HG03354 (cell line): ENCODE results near the gene HEY2.
A peak's percentile ranks its signal among the peaks of the same experiment; 100 is the strongest.

Source experiments
- ATAC-seq: cut with Tn5 transposase; IDR thresholded peaks from one replicate; pipeline ENCODE4 v1.9.1; 2021; ENCODE audit warnings: mild to moderate bottlenecking; ENCODE audit not compliant: unreplicated experiment, poor library complexity, severe bottlenecking

HEY2 gene

GRCh38 chr6:125742464-125743120, 6.8 kb upstream of the HEY2 start:
- no peak for ATAC-seq

DNA sequence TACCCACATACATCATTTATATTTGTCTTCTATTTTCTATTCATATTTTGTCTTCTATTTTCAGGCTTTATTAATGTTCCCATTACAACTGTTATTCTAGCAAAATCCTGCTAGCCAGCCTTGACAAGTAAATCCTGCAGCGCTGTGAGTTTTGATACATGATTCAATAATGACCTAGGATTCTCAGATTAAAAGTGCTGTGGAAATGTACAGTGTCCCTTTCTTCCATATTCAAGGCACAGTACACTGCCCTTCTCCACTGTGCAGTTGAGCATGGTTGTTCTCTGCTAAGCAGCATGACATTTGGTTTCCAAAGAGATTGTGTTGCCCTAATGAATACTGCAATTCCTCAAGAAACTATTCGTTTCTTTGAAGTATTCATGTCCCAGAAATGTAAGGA, 5.8 kb upstream of the HEY2 start:
- no peak for ATAC-seq

- no peak for ATAC-seq
Observed at GRCh38 chr6:125745281-125746018, 4.0 kb upstream of the HEY2 start.

GRCh38 chr6:125746019-125746414, 3.4 kb upstream of the HEY2 start:
- no peak for ATAC-seq

DNA sequence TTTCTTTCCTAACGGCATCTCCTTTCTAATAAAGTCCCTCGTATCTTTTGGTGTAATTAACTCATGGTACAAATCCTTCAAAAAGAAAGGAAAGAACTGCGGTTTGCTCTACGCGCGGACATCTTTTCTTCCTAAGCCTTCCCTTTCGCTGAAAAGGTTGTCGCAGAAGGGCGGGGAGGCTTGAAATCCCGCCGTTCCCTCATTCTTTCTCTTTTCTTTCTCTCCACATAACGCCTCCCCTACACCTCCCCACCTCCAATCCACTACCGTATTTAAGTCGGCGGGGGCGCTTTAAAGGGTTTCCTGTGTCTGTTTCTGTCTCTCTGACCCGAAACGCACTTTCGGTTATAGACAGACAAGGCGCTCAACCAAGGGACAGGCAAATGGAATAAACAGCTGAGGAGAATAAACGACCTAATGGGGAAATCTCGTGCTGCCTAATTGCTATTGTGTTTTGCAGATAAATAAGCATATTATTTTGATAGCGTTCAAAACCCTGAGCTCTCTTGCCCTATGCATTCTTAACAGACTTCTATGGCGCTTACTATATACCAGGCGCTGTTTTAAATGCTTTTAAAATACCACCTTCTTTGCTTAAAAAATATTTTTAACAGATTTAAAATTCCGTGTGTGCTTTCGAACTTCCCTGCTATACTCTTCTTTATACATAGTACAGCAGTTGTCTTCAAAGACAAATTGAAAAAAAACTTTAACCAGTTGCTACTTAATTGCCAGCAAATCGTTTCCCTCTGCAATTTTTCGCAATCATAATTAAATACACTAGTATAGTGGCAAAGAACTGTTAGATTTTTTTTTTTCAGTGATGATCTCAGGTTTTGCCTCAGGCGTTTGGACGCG, 2.5 kb upstream of the HEY2 start:
- peak; percentile 60 for ATAC-seq

DNA sequence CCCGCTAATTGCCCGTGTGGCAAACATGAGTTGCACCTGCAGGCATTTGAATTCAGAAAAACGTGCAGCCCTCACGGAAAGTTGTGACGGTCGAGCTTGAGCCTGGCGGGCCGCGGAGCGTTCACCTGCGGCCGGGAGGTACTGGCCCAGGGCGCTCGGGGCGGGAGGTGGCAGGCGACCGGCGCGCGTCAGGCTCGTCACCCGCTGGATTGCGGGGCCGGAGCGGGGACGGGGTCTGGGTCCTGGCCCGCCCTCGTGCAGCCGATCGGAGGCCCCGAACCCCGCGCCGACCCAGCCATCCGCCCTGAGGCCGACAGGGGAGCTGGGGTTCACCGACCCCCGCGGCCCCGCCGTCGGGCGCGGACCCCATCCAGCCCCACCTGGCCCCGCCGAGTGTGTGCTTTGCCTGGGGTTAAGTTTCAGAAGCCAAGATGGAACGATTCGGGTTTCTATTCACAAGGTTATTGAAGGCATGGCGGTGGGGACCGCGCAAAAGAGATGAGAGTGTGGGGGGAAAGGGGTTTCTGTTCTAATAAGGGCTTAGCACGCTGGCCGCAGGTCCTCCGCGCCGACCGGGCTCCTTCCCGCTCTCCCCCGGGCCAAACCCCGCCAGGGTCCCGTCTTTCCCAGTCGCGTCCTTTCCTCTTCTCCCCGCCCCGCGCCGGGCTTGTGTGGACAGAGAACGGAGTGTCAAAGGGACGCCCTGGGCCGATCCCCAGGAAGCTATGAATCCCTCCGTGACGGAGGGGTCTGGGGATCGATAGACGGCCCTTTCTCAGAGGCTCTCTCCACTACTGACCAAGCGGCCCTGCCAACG, 1.6 kb upstream of the HEY2 start:
- peak; percentile 14 for ATAC-seq

DNA sequence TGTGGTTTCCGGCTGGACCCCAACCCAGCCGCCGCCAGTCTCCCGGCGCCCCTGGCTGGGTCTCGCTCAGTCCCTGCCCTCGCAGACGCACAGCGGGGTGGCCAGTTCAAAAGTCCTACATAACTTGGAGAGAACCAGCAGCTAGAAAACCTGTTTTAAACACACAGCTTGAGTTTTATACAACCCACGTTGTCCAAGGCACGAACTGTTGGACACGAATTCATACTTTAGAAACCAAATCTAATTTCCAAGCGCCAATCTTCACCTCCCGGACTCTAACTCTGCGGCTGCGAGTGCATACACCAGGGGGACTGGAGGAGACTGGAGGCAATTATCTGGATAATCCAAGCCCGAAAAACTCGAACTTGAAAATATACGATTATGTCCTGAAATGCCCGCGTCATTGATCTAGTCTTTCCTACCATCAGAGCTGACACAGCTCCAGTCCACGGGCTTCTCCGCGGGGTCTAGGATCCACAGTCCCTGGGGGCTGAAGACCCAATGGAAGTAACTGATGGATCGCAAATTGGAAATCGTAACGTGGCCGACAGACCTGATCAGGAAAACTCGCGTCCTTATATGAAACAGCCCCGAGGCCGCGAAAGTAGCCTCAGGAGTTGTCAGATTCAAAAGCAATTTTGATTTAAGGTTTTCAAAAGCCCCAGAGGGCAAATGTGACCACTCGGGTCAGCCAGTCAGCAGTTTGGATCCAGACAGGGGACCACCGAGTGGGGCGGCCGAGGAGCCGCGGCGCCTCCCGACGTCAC, 843 bp upstream of the HEY2 start:
- no peak for ATAC-seq

DNA sequence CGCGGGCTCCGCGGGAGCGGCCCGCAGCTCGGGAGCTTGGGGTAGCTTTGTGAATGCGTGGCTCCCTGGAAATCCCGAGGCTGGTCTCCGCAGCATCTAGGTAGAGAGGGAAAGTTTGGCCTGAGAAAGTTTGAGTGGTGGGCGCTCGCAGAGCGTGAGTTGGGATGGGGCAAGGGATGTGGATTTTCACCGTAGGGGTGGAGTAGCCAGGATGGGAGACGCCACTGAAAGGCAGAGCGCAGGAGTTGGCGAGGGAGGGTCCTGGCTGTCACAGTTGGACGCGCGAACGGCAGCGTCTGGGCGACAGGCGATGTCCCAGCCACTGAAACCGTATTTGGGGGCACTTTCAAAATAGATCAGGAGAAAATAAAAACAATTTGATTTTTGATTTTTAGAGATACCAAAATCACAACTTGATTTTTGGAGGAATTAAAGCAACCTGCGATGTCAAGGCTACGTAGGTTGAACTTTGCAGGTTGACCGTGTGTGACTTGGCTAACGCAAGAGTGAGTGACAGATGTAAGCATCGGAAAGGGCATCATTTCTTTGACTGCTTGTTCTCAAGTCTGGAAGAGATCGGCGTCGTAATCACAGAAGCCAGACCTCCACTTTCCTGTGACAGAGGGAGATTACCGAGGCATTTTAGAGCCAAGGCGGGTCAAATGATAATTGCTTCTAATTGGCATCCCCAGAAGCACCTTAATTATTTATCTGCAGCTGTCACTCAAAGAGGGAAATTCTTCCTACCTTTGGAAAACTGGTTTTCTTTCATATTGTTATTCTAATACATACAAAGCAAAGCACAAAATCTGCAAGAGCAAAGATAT, 646 bp downstream of the HEY2 start:
- ATAC-seq: no peak

DNA sequence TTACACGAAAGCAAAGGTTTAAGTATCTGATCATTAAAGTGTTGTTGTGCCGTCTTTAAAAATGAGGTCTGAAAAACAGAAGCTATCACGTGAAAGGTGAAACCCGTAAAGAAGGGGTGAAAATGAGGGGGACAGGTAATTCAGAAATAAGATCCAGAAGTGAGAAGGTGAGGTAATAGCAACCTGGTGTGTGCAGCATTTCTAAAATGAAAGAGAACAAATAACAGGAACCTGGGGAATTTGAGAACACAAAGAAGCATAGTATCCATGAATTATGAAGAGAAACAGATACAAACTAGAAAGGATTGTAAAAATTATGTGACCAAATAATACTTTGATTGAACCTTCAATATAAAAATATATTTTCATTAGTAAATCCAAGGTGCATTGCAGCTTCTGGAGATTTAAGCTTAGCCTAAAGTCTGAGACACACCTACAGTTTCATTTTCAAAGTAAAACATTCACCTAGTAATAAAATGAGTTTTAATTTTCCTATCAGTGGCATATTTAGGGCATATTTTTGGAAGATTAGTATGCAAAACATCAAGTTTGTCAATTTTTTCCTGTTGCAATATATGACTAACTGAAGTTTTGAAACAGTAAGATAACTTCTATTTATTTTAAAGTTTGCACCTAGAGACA, 1.4 kb downstream of the HEY2 start:
- ATAC-seq: no peak

DNA sequence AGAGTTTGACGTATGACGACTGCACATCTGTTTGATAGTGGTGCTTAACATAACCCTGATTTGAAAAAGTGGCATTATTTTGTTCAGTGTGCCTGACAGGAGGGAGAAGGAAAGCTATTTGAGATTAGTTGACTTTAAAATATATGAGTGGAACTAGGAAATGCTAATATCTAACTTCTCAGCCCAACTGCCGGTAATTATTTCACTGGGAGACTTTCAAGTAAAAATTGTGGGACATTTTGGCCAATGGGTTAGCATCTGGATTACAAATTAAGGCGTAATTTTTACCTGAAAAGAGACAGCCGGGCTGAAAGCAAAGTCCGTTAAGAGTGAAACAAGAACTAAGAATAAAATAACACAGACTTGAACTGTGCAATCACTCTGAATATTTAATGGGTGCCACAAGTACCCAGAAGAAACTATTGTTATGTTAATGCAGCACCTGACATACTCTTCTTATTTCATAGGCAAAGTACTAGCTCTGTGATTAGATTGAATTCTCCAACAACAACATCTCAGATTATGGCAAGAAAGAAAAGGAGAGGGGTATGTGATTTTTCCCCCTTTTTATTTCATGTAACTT, 2.0 kb downstream of the HEY2 start:
- no peak for ATAC-seq

DNA sequence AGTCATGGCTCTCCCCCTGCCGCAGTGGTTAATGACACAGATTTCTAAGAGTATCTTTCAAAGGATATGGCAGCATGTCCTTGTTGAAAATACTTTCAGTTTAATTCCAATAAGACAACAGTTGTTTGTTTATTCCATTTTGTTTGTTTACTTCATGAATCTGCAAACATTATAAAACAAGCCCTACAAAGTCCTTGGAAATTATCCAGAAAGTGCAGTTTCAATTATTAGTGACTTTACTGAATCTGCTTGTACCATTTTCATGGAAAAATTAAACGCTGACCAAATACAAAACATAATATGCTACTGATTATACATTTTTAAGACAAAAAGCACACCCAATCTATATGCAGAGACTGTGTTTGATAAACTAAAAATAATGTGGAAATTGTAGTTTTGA, 3.3 kb downstream of the HEY2 start:
- no peak for ATAC-seq

DNA sequence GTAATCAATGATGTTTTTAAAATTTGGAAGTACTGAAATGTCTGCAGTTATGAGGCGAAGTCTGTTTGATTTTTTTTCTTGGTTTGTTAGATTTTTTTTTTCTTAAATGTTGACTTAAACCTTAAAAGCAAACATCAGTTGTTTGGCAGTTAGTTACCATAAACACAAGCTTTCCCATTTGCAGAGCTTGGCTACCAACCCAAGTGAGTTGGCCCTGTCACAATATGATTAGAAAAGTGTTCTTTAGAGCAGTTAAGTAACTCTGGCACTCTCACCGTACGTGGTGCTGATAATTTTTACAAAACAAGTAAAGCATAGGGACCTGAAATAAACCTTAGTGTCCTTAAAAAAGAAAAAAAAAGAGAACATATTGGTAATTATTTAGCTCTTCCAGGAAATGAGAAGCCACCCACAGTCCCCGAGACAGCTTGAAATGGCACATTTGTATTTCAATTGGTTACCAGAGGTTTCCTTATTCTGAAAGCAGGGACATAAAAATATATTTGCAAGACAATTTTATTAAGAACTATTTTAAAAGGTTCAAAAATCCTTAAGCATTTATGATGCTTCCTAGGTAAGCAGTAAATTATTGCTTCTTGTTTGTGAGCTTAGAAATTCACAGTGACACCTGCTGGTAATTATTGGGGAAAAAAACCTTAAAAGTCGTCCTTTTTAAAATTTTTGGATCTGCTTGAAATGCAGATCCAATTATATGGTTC, 3.9 kb downstream of the HEY2 start:
- no peak for ATAC-seq

DNA sequence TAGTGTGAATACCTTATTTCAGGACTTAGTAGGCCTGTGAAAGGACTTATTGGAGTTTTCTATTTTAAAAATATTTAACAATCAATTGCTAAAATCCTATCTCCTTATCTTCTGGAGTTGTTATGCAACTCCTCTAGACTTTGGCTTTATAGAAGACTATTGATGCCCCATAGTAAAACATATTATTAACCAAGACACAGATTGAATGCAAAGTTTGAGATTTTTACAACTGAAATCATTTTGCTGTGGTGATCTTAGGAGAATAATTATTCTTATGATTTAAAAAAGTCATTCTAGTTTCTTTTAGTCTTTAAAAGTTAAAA, 4.5 kb downstream of the HEY2 start:
- ATAC-seq: no peak

- no peak for ATAC-seq
Observed at GRCh38 chr6:125754566-125754965, 5.1 kb downstream of the HEY2 start.

- ATAC-seq: no peak
Observed at GRCh38 chr6:125759184-125759902, 9.9 kb downstream of the HEY2 start.

DNA sequence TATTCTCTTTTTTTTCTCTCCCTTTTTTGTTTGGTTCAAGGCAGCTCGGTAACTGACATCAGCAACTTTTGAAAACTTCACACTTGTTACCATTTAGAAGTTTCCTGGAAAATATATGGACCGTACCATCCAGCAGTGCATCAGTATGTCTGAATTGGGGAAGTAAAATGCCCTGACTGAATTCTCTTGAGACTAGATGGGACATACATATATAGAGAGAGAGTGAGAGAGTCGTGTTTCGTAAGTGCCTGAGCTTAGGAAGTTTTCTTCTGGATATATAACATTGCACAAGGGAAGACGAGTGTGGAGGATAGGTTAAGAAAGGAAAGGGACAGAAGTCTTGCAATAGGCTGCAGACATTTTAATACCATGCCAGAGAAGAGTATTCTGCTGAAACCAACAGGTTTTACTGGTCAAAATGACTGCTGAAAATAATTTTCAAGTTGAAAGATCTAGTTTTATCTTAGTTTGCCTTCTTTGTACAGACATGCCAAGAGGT, 10.6 kb downstream of the HEY2 start:
- no peak for ATAC-seq
